H9 (cell line): ENCODE measurements around the gene IMPA2. TPM values are rescaled to one million over a fixed set of nuclear protein-coding genes. Genes with fewer than 3 reads are reported as not detected.

Experiments
- DNase-seq: peaks from one replicate; pipeline ENCODE4 v3.0.0-alpha.2; 2017
- H2AFZ ChIP-seq: one replicate; pipeline ENCODE4 v1.6.1; 2013; ENCODE audit warnings: mild to moderate bottlenecking, low read length, control low read depth, moderate library complexity
- H2AK5ac ChIP-seq: 2 replicates; pipeline ENCODE4 v1.6.1; 2013; ENCODE audit warnings: low read length, control low read depth, mixed read lengths; ENCODE audit not compliant: insufficient read length
- H2BK120ac ChIP-seq: one replicate; pipeline ENCODE4 v1.6.1; 2013; ENCODE audit warnings: low read depth, mild to moderate bottlenecking, low read length, control low read depth, inconsistent platforms; ENCODE audit not compliant: poor library complexity, severe bottlenecking
- H2BK12ac ChIP-seq: 2 replicates; pipeline ENCODE4 v1.6.1; 2013; ENCODE audit warnings: low read length, control low read depth, mixed read lengths, low read depth; ENCODE audit not compliant: insufficient read length
- H2BK15ac ChIP-seq: 2 replicates; pipeline ENCODE4 v1.6.1; 2013; ENCODE audit warnings: low read depth, low read length, control low read depth
- H2BK20ac ChIP-seq: one replicate; pipeline ENCODE4 v1.6.1; 2013; ENCODE audit warnings: low read depth, mild to moderate bottlenecking, low read length, control low read depth, inconsistent platforms; ENCODE audit not compliant: poor library complexity, severe bottlenecking
- H2BK5ac ChIP-seq: 2 replicates; pipeline ENCODE4 v1.6.1; 2013; ENCODE audit warnings: low read length, control low read depth, mixed read lengths; ENCODE audit not compliant: insufficient read length
- H3K14ac ChIP-seq: 2 replicates; pipeline ENCODE4 v1.6.1; 2013; ENCODE audit warnings: low read length, control low read depth; ENCODE audit not compliant: insufficient read depth
- H3K18ac ChIP-seq: 2 replicates; pipeline ENCODE4 v1.6.1; 2013; ENCODE audit warnings: low read depth, mild to moderate bottlenecking, mixed read lengths, low read length, control low read depth; ENCODE audit not compliant: insufficient read length
- H3K23ac ChIP-seq: 2 replicates; pipeline ENCODE4 v1.6.1; 2013; ENCODE audit warnings: low read length, control low read depth, mixed read lengths, low read depth; ENCODE audit not compliant: insufficient read length
- H3K23me2 ChIP-seq: 2 replicates; pipeline ENCODE4 v1.6.1; 2013; ENCODE audit warnings: low read depth, mild to moderate bottlenecking, mixed read lengths, low read length, control low read depth; ENCODE audit not compliant: insufficient read length, poor library complexity, severe bottlenecking
- H3K27ac ChIP-seq: 2 replicates; pipeline ENCODE4 v1.5.1; 2013; ENCODE audit warnings: low read length, control low read depth, mixed read lengths, low read depth; ENCODE audit not compliant: insufficient read length
- H3K27me3 ChIP-seq: 2 replicates; pipeline ENCODE4 v1.6.1; 2013; ENCODE audit warnings: low read length, control low read depth, inconsistent platforms; ENCODE audit not compliant: insufficient read depth
- H3K4ac ChIP-seq: 2 replicates; pipeline ENCODE4 v1.6.1; 2013; ENCODE audit warnings: low read depth, mild to moderate bottlenecking, control low read depth, inconsistent platforms, low read length, moderate library complexity
- H3K4me1 ChIP-seq: 2 replicates; pipeline ENCODE4 v1.6.1; 2013; ENCODE audit warnings: low read length, control low read depth, inconsistent platforms; ENCODE audit not compliant: insufficient read depth
- H3K4me2 ChIP-seq: 2 replicates; pipeline ENCODE4 v1.6.1; 2013; ENCODE audit warnings: low read length, control low read depth, mixed read lengths; ENCODE audit not compliant: insufficient read length, insufficient read depth
- H3K56ac ChIP-seq: 2 replicates; pipeline ENCODE4 v1.6.1; 2013; ENCODE audit warnings: low read depth, mild to moderate bottlenecking, mixed read lengths, low read length, control low read depth; ENCODE audit not compliant: insufficient read length
- H3K79me1 ChIP-seq: 2 replicates; pipeline ENCODE4 v1.6.1; 2013; ENCODE audit warnings: low read depth, mild to moderate bottlenecking, moderate library complexity, low read length, control low read depth, inconsistent platforms; ENCODE audit not compliant: insufficient read depth, poor library complexity, severe bottlenecking
- H3K79me2 ChIP-seq: 2 replicates; pipeline ENCODE4 v1.6.1; 2013; ENCODE audit warnings: low read length, control low read depth, inconsistent platforms; ENCODE audit not compliant: insufficient read depth
- H3K9ac ChIP-seq: 2 replicates; pipeline ENCODE4 v1.6.1; 2013; ENCODE audit warnings: low read length, control low read depth, mixed read lengths; ENCODE audit not compliant: insufficient read length; ENCODE audit errors: extremely low read depth
- H3K9me3 ChIP-seq: one replicate; pipeline ENCODE4 v1.6.1; 2013; ENCODE audit warnings: low read depth, low read length, inconsistent platforms; ENCODE audit not compliant: control insufficient read depth
- H3T11ph ChIP-seq: one replicate; pipeline ENCODE4 v1.6.1; 2013; ENCODE audit warnings: mild to moderate bottlenecking, low read length, control low read depth, inconsistent platforms
- H4K20me1 ChIP-seq: one replicate; pipeline ENCODE4 v1.6.1; 2013; ENCODE audit not compliant: control insufficient read depth, insufficient read length, insufficient read depth
- H4K5ac ChIP-seq: 2 replicates; pipeline ENCODE4 v1.6.1; 2013; ENCODE audit warnings: low read depth, mild to moderate bottlenecking, mixed read lengths, low read length, control low read depth; ENCODE audit not compliant: insufficient read length
- H4K8ac ChIP-seq: replicated peaks from 2 replicates; pipeline ENCODE4 v1.6.1; 2013; ENCODE audit warnings: low read length, control low read depth, mixed read lengths, low read depth; ENCODE audit not compliant: insufficient read length
- H4K91ac ChIP-seq: 2 replicates; pipeline ENCODE4 v1.6.1; 2013; ENCODE audit warnings: low read depth, mild to moderate bottlenecking, moderate library complexity, mixed read lengths, low read length, control low read depth; ENCODE audit not compliant: insufficient read length
- H3K27ac Mint-ChIP-seq, 3 experiments: 2 replicates in 2 of 3; 3 replicates in 1 of 3; pipeline ENCODE4 v1.8.0; 2020 to 2021; ENCODE audit warnings: mixed read lengths in 3 of 3, mild to moderate bottlenecking in 1 of 3, moderate library complexity in 1 of 3
- H3K27me3 Mint-ChIP-seq: 2 replicates; pipeline ENCODE4 v1.8.0; 2021; ENCODE audit warnings: low read depth, mild to moderate bottlenecking, moderate library complexity, mixed read lengths
- H3K36me3 Mint-ChIP-seq, 3 experiments: 2 replicates in 2 of 3; 3 replicates in 1 of 3; pipeline ENCODE4 v1.8.0; 2020 to 2021; ENCODE audit warnings: low read depth in 3 of 3, mixed read lengths in 3 of 3; ENCODE audit not compliant: insufficient read depth in 1 of 3
- H3K4me1 Mint-ChIP-seq, 2 experiments: 2 replicates each; pipeline ENCODE4 v1.8.0; 2020; ENCODE audit warnings: mixed read lengths in 2 of 2
- H3K4me3 Mint-ChIP-seq, 2 experiments: 2 replicates in 1 of 2; 3 replicates in 1 of 2; pipeline ENCODE4 v1.8.0; 2020 to 2021; ENCODE audit warnings: mild to moderate bottlenecking in 2 of 2, mixed read lengths in 2 of 2, moderate library complexity in 1 of 2
- H3K9me3 Mint-ChIP-seq, 2 experiments: 2 replicates in 1 of 2; 3 replicates in 1 of 2; pipeline ENCODE4 v1.8.0; 2020; ENCODE audit warnings: mild to moderate bottlenecking in 2 of 2, mixed read lengths in 2 of 2, moderate library complexity in 1 of 2
- CTCF ChIP-seq: fragments of 200-600 bp; sonication (generic); conservative IDR thresholded peaks from 3 replicates; pipeline ENCODE4 v1.8.0; 2021; ENCODE audit warnings: antibody characterized with exemption, mild to moderate bottlenecking
- WGBS: extraction: QIAGEN DNeasy Blood & Tissue Kit; methylation state at CpG from one replicate; pipeline ENCODE4 v1.1.7; 2013; ENCODE audit warnings: missing lambda C conversion rate, low lambda C conversion rate, mixed read lengths; ENCODE audit not compliant: insufficient read length; ENCODE audit errors: extremely low coverage; 5-methylcytosine and 5-hydroxymethylcytosine counted together
- total RNA-seq: library from RNA; stranded (reverse); gene quantifications from 2 replicates; pipeline ENCODE4 v1.2.1, GENCODE V29; 2021

IMPA2 gene
- total RNA-seq, 1 experiment from 2014 or later: 73.8 TPM

DNA sequence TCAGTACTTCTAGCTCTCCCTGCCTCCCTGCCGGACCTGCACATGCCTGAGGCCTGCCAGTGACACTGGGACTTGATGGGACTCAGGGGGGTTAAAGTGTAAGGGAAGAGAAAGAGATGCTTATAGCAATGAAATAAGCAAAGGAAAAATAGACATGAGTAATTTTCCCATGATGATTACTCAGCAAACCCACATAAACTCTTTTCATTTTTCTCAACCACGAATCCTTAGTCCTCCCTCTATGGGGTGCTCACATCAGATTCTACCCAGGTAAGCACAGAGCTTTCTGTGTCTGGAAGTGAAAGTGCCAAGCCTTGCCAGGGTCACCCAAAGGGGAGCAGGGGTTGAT is 67.5 kb downstream of the IMPA2 start:
- Mint-ChIP-seq H3K36me3 (no peaks in the 10 kb centered on the region), H3K9me3 (no peaks in the 10 kb centered on the region), H3K4me3 (no peak overlapping the region), H3K4me1 (peaks cover 3 to 12% of the 10 kb centered on the region in 2 experiments; a peak in 3 of 4 replicates), H3K27ac (no peak overlapping the region), H3K27me3 (no peaks in the 10 kb centered on the region; the same call in 1 of the 2 replicates)
- H3K79me2 ChIP-seq: no peaks in the 10 kb centered on the region
- TF ChIP-seq CTCF: no peak
- no peak overlapping the region for H3K18ac ChIP-seq
- H2BK20ac ChIP-seq: no peak overlapping the region
- H2BK120ac ChIP-seq: no peak overlapping the region
- no peaks in the 10 kb centered on the region for H3K27me3 ChIP-seq
- H3K23me2 ChIP-seq: no peaks in the 10 kb centered on the region
- no peak overlapping the region for H3K27ac ChIP-seq
- H3K9ac ChIP-seq: no peak overlapping the region
- no peak overlapping the region for H3T11ph ChIP-seq
- no peak overlapping the region for H4K8ac ChIP-seq
- H2AFZ ChIP-seq: no peak overlapping the region
- H3K23ac ChIP-seq: no peak overlapping the region
- no peak overlapping the region for H3K4me2 ChIP-seq
- no peak overlapping the region for H2BK5ac ChIP-seq
- H3K4ac ChIP-seq: no peak overlapping the region
- H4K20me1 ChIP-seq: no peaks in the 10 kb centered on the region
- no peak for DNase-seq
- no peak overlapping the region for H4K5ac ChIP-seq
- no peak overlapping the region for H2BK12ac ChIP-seq
- no peak overlapping the region for H3K14ac ChIP-seq
- H3K4me1 ChIP-seq: no peaks in the 10 kb centered on the region
- no peak overlapping the region for H2AK5ac ChIP-seq
- no peak overlapping the region for H3K56ac ChIP-seq
- H3K9me3 ChIP-seq: no peaks in the 10 kb centered on the region
- no peak overlapping the region for H4K91ac ChIP-seq
- no peak overlapping the region for H2BK15ac ChIP-seq
- no CpG with 5 or more reads among the region's 2 CpGs for WGBS
- H3K79me1 ChIP-seq: no peaks in the 10 kb centered on the region
